ENCODE data around the gene CYGB. TPM values are rescaled to one million over a fixed set of nuclear protein-coding genes. Genes with fewer than 3 reads are reported as not detected.
A peak's percentile ranks its signal among the peaks of the same experiment; 100 is the strongest.

CYGB gene
- total RNA-seq, 1 donor from 2014 or later = 0.46 TPM

DNA sequence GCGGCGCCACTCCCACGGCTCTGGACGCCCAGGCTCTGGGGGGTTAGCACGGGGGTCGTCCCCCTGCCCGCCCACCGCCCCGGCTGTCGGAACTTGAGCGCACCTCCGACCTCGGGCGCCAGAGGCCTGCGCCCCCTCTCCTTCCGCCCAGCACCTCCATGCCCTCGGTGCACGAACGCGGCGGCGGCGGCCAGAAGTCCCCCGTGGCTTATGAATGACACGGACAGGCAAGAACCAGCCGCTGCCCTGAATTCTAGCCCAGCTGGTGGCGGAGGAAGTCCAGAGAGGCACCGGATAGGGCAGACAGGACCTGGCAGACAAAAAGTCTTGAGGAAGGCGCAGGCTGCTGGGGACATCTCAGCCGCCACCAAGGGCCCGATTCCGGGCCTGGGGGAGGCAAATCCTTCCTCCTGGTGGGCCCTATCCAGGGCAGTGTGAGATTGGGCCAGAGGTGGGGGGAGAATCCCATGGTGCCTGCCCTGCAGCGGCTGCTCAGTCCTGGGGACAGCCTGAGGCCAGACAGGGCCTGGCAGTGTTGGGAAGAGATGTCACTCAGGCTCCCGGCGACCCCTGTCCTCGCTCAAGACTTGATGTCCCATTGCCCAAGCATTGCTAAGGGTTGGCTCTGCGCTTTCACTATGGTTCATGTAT, 897 bp upstream of the CYGB start:
- peak overlapping the region; percentile 55 for H3K4me3 Mint-ChIP-seq (ENCODE audit: low read depth)
- no peaks in the 10 kb centered on the region for H3K9me3 Mint-ChIP-seq (ENCODE audit: low read depth)
- DNase-seq (ENCODE audit: low spot score, unreplicated experiment) = no peak
- H3K4me1 Mint-ChIP-seq (ENCODE audit: low read depth) = peaks cover 6% of the 10 kb centered on the region
- peaks cover 70% of the 10 kb centered on the region for H3K27me3 Mint-ChIP-seq
- H3K27ac Mint-ChIP-seq = no peak overlapping the region
- H3K36me3 Mint-ChIP-seq (ENCODE audit: insufficient read depth) = no peaks in the 10 kb centered on the region
- TF ChIP-seq CTCF (IDR thresholded peaks at IDR 0.05; ENCODE audit: unreplicated experiment) = no peak

- Mint-ChIP-seq H3K27ac (no peak overlapping the region), H3K36me3 (ENCODE audit: insufficient read depth) (no peaks in the 10 kb centered on the region), H3K9me3 (ENCODE audit: low read depth) (no peaks in the 10 kb centered on the region), H3K4me3 (ENCODE audit: low read depth) (no peak overlapping the region), H3K4me1 (ENCODE audit: low read depth) (peaks cover 11% of the 10 kb centered on the region), H3K27me3 (peaks cover 65% of the 10 kb centered on the region)
- DNase-seq (ENCODE audit: low spot score, unreplicated experiment) = no peak
- no peak for TF ChIP-seq CTCF (IDR thresholded peaks at IDR 0.05; ENCODE audit: unreplicated experiment)
Measured at GRCh38 chr17:76537288-76537577, 276 bp downstream of the CYGB start.

- Mint-ChIP-seq H3K4me3 (ENCODE audit: low read depth) (peak overlapping the region; percentile 29), H3K27me3 (peaks cover 64% of the 10 kb centered on the region), H3K36me3 (ENCODE audit: insufficient read depth) (no peaks in the 10 kb centered on the region), H3K4me1 (ENCODE audit: low read depth) (peaks cover 11% of the 10 kb centered on the region), H3K27ac (no peak overlapping the region), H3K9me3 (ENCODE audit: low read depth) (no peaks in the 10 kb centered on the region)
- TF ChIP-seq CTCF (IDR thresholded peaks at IDR 0.05; ENCODE audit: unreplicated experiment) = no peak
- DNase-seq (ENCODE audit: low spot score, unreplicated experiment) = no peak
Measured at GRCh38 chr17:76536511-76537287, 810 bp downstream of the CYGB start.

DNA sequence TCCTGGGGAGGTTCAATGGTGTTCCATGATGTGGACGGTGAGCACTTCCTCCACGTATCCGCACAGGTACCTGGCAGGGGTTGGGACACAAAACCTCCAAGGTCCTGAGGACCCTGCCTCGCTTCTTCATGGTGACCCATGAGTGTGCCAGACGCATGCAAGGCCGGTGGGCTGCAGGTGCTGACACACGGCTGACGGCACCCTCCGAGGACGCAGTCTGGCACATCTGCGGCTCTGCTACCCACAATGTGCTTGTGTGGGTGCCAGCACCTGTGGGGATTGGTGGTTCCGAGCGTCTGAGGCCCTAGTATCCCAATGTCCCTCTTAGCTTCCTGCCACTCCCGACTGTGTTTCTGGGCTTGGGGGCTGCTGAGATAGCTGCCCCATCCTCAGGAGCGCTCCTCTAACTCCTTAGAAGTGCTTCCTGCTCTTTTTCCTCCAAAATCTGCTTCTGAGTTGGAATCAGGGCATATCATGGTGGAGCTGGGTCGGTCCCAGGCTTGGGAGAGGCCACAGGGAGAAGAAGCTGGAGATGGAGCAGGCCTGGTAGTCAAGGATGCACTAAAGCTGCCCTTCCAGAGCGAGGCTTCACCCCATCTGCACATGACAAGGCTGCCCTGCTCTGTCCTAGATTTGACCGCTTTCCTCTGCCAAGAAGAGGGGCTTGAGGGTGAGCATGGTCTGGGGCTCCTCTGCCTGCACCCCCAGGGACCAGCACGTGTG, 1.6 kb downstream of the CYGB start:
- H3K27ac Mint-ChIP-seq = no peak overlapping the region

More for the DNA sequence above, 1.6 kb downstream of the CYGB start:
- DNase-seq (ENCODE audit: low spot score, unreplicated experiment) = no peak
- no peaks in the 10 kb centered on the region for H3K36me3 Mint-ChIP-seq (ENCODE audit: insufficient read depth)
- no peak for TF ChIP-seq CTCF (IDR thresholded peaks at IDR 0.05; ENCODE audit: unreplicated experiment)
- no peak overlapping the region for H3K4me3 Mint-ChIP-seq (ENCODE audit: low read depth)
- H3K4me1 Mint-ChIP-seq (ENCODE audit: low read depth) = peaks cover 10% of the 10 kb centered on the region
- H3K27me3 Mint-ChIP-seq = peaks cover 62% of the 10 kb centered on the region
- H3K9me3 Mint-ChIP-seq (ENCODE audit: low read depth) = no peaks in the 10 kb centered on the region

Data from progenitor cell of endocrine pancreas (in vitro differentiated cells).